A673 (cell line): ENCODE measurements around the gene APEX1. TPM values are rescaled to one million over a fixed set of nuclear protein-coding genes. Genes with fewer than 3 reads are reported as not detected.

Experiments used
- BruUV-seq: library from RNA; stranded (reverse); fragments of 400-500 nt; replicated peaks from 2 replicates; lab custom pipeline; 2021; lab: Mats Ljungman, UMichigan
- CTCF ChIA-PET: fragments of 300-600 bp; sonication (Branson Sonifier 250); formaldehyde crosslinking; loops from one replicate; lab custom pipeline; 2022; ENCODE audit warnings: antibody characterized with exemption; lab: Charles Lee
- POLR2A ChIA-PET: fragments of 300-600 bp; sonication (Branson Sonifier 250); formaldehyde crosslinking; loops from one replicate; lab custom pipeline; 2022; ENCODE audit warnings: antibody characterized with exemption; ENCODE audit not compliant: low non-redundant PET; lab: Charles Lee
- DNase-seq: peaks from one replicate; pipeline ENCODE4 v3.0.0-alpha.2; 2015; ENCODE audit warnings: low spot score
- H3K27ac ChIP-seq: fragments of 200-600 bp; sonication (generic); 2 replicates; pipeline ENCODE4 v1.5.1; 2016; ENCODE audit warnings: mixed run types, low read depth, mild to moderate bottlenecking, mixed read lengths, antibody characterized with exemption, low read length; ENCODE audit not compliant: poor library complexity, severe bottlenecking
- H3K27me3 ChIP-seq: fragments of 200-600 bp; sonication (generic); replicated peaks from 2 replicates; pipeline ENCODE4 v1.6.1; 2017; ENCODE audit warnings: mixed run types, low read depth, mild to moderate bottlenecking, mixed read lengths, antibody characterized with exemption, low read length; ENCODE audit not compliant: insufficient read depth, poor library complexity
- H3K36me3 ChIP-seq: fragments of 200-600 bp; sonication (generic); 2 replicates; pipeline ENCODE4 v1.6.1; 2016; ENCODE audit warnings: mixed run types, mild to moderate bottlenecking, mixed read lengths, antibody characterized with exemption, low read length; ENCODE audit not compliant: insufficient read depth, poor library complexity, severe bottlenecking
- H3K4me1 ChIP-seq: fragments of 200-600 bp; sonication (generic); 2 replicates; pipeline ENCODE4 v1.6.1; 2017; ENCODE audit warnings: mixed run types, mild to moderate bottlenecking, mixed read lengths, antibody characterized with exemption, low read length; ENCODE audit not compliant: insufficient read depth, poor library complexity, severe bottlenecking
- H3K4me3 ChIP-seq: fragments of 200-600 bp; sonication (generic); 2 replicates; pipeline ENCODE4 v1.5.1; 2016; ENCODE audit warnings: low read depth, mixed run types, mild to moderate bottlenecking, mixed read lengths, low read length; ENCODE audit not compliant: poor library complexity, severe bottlenecking
- H3K9me3 ChIP-seq: fragments of 200-600 bp; sonication (generic); 2 replicates; pipeline ENCODE4 v1.6.1; 2016; ENCODE audit warnings: mixed run types, low read depth, mild to moderate bottlenecking, mixed read lengths, antibody characterized with exemption, low read length; ENCODE audit not compliant: poor library complexity, severe bottlenecking
- CTCF ChIP-seq: fragments of 300-800, 200-600 bp; sonication (generic); conservative IDR thresholded peaks from 2 replicates; pipeline ENCODE4 v1.5.1; 2017; ENCODE audit warnings: low read depth, mild to moderate bottlenecking, antibody characterized with exemption, low read length, moderate library complexity, mixed read lengths
- EZH2 ChIP-seq: fragments of 200-600 bp; sonication (generic); IDR thresholded peaks from 2 replicates; pipeline ENCODE4 v1.6.1; 2017; ENCODE audit warnings: borderline replicate concordance, low read depth, mild to moderate bottlenecking, mixed read lengths, antibody characterized with exemption, low read length; ENCODE audit not compliant: poor library complexity, severe bottlenecking
- intact Hi-C: fragments of 100-400 bp; cut with micrococcal nuclease; formaldehyde crosslinking; loops from one replicate; pipeline ENCODE4 v1.10.0; 2022; ENCODE audit not compliant: unreplicated experiment
- total RNA-seq: library from RNA; stranded (reverse); gene quantifications from 2 replicates; pipeline ENCODE4 v1.2.3, GENCODE V29; 2021

The APEX1 gene
- total RNA-seq, 1 experiment from 2014 or later = 299 TPM

DNA sequence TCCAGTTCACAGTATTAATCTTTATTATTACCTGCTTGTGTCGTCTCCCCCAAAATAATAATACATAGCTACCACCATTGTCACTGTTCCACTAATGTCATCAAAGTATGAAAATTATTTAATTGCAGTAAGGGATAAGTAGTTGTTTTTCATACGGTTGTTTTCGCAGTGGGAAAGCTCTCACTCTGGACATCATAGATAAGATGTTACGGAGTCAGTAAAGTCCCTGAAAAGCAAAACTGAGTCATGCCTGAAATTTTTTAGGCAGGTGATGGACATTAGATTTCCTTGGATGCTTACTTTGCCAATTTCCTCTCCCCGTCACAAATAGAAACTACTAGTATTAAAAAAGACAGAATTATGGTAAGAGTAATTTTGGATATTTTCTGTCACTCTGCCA lies 27.4 kb downstream of the APEX1 start:
- intact Hi-C loops = no loop called here
- Histone ChIP-seq H3K27ac (no peak overlapping the region), H3K36me3 (peaks cover 13% of the 10 kb centered on the region), H3K4me3 (no peak overlapping the region), H3K9me3 (no peaks in the 10 kb centered on the region), H3K4me1 (no peaks in the 10 kb centered on the region), H3K27me3 (no peaks in the 10 kb centered on the region)
- POLR2A ChIA-PET = no interaction called here
- TF ChIP-seq CTCF = no peak
- no peak for TF ChIP-seq EZH2
- no peak for DNase-seq
- BruUV-seq = no TSS peak
- CTCF ChIA-PET = no interaction called here

DNA sequence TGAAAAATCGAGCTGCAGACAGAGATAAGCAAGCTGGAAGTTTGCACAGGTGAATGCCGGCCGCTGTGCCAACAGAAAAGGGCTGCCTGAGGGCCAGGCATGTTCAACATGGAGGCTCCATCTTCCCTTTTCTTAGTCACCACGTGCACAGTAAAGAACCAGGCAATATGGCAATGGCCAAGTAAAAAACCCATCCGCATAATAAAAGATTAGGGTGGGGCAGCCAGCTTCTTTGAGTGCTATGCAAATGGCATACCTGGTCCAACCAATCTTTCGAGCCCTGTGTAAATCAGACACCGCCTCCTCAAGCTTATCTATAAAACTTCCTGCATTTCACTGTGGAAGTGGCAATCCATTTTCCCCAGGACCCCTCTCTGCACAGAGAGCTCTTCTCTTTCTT lies 30.9 kb downstream of the APEX1 start:
- intact Hi-C loops = no loop called here
- no peak for TF ChIP-seq CTCF
- no peak for TF ChIP-seq EZH2
- CTCF ChIA-PET = interaction anchor here (0.6 to 0.7 kb wide), 2 partner anchors 8 to 53 kb away, joined by 3 read pairs; no protein-coding TSS in a partner anchor

DNA sequence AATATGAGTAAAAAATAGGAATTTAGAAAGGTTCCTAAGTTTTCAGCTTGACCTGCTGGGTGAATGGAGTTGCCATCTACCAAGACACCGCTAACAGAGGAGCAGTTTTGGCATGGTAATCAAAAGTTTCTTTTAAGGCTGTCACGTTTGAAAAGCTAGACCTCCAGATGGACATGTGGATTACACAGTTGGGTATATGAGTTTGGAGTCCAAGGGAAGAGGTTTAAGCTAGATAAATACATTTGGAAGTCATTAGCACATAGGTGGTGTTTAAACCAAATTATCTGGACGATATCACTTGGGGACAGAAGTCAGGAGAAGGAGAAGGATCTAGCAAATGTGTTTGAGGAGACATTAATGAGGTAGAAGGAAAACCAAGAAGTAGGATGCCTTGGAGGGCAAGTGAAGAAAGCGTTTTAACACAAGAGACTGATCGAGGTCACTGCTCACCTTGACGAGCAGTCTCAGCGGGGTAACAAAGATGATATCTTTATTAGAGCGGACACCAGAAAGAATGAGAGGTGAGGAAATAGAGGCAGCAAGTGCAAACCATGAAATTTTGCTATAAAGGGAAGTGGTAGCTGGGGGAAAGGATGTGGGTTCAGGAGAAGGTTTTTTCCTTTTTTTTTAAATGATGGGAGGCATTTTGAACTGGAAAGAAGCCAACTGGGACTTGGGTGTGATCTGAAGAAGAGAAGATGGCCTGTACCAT lies 31.8 kb downstream of the APEX1 start:
- H3K36me3 ChIP-seq = no peaks in the 10 kb centered on the region
- POLR2A ChIA-PET = no interaction called here
- no TSS peak for BruUV-seq
- no peaks in the 10 kb centered on the region for H3K27me3 ChIP-seq
- no peak for DNase-seq
- no peak overlapping the region for H3K4me3 ChIP-seq
- H3K9me3 ChIP-seq = no peaks in the 10 kb centered on the region
- no peaks in the 10 kb centered on the region for H3K4me1 ChIP-seq
- intact Hi-C loops = no loop called here
- TF ChIP-seq CTCF (no peak), EZH2 (no peak)
- CTCF ChIA-PET = no interaction called here
- no peak overlapping the region for H3K27ac ChIP-seq

More for the DNA sequence above, 30.9 kb downstream of the APEX1 start:
- H3K4me3 ChIP-seq = no peak overlapping the region
- no peaks in the 10 kb centered on the region for H3K4me1 ChIP-seq
- BruUV-seq = no TSS peak
- no peak overlapping the region for H3K27ac ChIP-seq
- POLR2A ChIA-PET = no interaction called here
- H3K27me3 ChIP-seq = no peaks in the 10 kb centered on the region
- DNase-seq = no peak
- H3K9me3 ChIP-seq = no peaks in the 10 kb centered on the region
- H3K36me3 ChIP-seq = no peaks in the 10 kb centered on the region
